SU-DHL-6 (cell line): ENCODE results near the gene DNAH3.
"Not testable (repeated sequence)": the region's sequence is repeated elsewhere in the genome, so short reads cannot be mapped to it uniquely, and the experiment has no call there.

Experiments used
- CTCF ChIP-seq: fragments of 200-600 bp; sonication (generic); IDR thresholded peaks from one replicate; pipeline ENCODE4 v1.5.1; 2017; ENCODE audit warnings: antibody characterized with exemption, mild to moderate bottlenecking, low read length, moderate library complexity; ENCODE audit not compliant: insufficient read depth, poor library complexity, severe bottlenecking
- EZH2phosphoT487 ChIP-seq: fragments of 200-600 bp; sonication (generic), shearing (Covaris generic); conservative IDR thresholded peaks from 2 replicates; pipeline ENCODE4 v1.6.1; 2018; ENCODE audit warnings: mild to moderate bottlenecking, antibody characterized with exemption, low read length, moderate library complexity, mixed read lengths

GRCh38 chr16:21094719-21095118 is 55.9 kb downstream of the DNAH3 start:
- not testable (repeated sequence) for TF ChIP-seq CTCF, EZH2phosphoT487
